ENCODE data around the gene ADD1.

DNA sequence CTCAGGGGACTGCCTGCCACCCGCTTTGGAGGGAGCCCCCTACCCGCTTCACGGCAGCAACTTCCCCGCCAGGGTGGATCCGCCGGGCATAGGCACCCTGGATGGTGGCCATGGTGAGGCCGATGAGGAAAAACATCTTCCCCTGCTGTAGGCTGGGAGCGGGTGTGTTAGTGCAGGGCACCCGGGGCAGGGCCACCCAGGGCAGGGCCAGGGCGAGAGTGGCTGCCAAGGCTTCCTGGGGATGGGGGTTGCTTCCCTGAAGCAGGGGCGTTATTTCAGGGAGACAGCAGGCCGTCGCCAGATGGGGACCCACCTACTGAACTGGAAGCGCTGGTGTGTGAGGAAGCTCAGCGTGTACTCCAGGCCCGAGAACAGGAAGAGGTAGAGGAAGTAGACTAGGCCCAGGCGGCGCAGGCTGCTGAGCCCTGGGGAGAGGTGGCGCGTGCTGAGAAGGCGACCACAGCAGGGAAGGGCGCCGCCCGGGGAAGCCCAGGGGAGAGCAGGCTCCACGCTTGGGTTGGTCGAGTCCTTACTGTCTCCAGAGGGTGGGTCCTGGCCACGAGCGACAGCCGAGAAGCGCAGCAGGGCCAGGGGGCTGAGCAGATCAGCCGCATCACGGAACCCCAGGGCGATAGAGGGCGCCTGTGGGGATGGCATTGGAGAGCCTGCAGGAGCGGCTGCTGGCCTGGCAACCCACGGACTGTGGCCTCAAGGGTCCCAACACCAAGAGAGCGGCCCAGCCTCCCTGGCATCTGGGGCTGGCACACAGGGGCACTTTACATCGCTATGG is 88.1 kb downstream of the ADD1 start:
- TF ChIP-seq, protein P1, sequence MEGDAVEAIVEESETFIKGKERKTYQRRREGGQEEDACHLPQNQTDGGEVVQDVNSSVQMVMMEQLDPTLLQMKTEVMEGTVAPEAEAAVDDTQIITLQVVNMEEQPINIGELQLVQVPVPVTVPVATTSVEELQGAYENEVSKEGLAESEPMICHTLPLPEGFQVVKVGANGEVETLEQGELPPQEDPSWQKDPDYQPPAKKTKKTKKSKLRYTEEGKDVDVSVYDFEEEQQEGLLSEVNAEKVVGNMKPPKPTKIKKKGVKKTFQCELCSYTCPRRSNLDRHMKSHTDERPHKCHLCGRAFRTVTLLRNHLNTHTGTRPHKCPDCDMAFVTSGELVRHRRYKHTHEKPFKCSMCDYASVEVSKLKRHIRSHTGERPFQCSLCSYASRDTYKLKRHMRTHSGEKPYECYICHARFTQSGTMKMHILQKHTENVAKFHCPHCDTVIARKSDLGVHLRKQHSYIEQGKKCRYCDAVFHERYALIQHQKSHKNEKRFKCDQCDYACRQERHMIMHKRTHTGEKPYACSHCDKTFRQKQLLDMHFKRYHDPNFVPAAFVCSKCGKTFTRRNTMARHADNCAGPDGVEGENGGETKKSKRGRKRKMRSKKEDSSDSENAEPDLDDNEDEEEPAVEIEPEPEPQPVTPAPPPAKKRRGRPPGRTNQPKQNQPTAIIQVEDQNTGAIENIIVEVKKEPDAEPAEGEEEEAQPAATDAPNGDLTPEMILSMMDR (conservative IDR thresholded peaks at IDR 0.05; ENCODE audit: low read depth, low read length): 0 out of 2 replicates have a peak, but pooled peaks have one; percentile 25
- TF ChIP-seq EZH2 (IDR thresholded peaks at IDR 0.05; ENCODE audit: borderline replicate concordance, low read depth, low read length, poor library complexity, severe bottlenecking): no peak
